HG03025 (cell line): Measurements from ENCODE around the gene PM20D1.

Experiments
- ATAC-seq: cut with Tn5 transposase; IDR thresholded peaks from one replicate; pipeline ENCODE4 v1.9.1; 2021; ENCODE audit warnings: mild to moderate bottlenecking, moderate library complexity; ENCODE audit not compliant: unreplicated experiment, low FRiP score

Gene PM20D1

GRCh38 chr1:205809942-205810345 is 40.0 kb downstream of the PM20D1 start:
- no peak for ATAC-seq

DNA sequence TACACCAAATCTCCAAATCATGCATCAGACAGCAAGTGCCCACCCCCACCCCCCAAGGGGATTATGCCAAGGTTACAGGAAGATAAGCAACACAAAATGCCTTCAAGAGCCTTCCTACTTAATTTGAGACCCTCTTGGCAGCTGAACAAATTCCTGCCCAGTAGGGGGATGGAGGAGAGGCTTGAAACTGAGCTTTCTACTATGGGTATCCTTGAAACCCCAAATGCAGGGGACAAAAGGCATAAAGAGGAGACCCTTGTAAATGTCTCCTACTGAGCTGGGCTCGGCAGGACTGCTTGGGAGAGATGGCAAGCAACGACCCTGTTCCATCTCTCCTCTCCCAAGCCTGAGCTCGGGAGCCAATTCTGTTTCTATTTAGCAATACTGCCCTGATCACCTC is 40.5 kb downstream of the PM20D1 start:
- ATAC-seq, result no peak

GRCh38 chr1:205805082-205805711 is 44.7 kb downstream of the PM20D1 start:
- ATAC-seq, result no peak

GRCh38 chr1:205804605-205805004 is 45.3 kb downstream of the PM20D1 start:
- no peak for ATAC-seq

DNA sequence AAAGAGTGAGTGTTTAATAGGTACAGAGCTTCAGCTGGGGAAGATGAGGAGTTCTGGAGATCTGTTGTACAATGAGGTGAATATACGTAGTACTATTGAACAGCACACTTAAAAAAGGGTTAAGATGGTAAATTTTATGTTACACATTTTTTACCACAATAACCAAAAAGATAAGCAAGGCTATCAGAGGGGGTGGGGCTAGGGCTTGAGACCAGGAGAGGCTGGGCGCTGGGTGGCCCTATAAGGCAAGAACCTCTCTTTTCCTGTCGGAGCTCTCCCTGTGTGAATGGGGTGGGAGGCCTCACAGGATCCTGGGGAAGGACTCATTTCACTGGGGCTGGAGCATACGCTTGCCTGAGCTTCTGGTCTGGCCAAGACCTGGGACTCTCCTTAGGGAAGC is 45.9 kb downstream of the PM20D1 start:
- no peak for ATAC-seq

DNA sequence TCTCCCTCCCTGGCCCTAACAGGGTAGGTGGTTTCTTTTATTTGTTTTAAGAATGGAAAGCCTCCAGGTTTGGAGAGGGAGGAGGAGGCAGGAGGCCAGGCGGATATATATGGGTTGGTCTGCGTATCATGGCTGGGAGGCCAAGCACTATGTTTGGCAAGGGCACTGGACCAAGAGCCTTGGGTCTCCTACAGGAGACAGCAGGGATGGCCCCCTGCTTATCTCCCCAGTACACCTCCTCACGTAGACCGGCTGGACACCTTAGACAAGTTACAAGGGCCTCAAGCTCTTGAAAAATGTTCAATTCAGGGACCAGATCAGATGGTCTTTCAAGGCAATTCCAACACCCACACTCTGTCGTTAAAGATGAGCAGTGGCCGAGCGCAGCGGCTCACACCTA is 47.9 kb downstream of the PM20D1 start:
- ATAC-seq, result no peak

- ATAC-seq, result no peak
Measured at GRCh38 chr1:205800981-205801703, 48.8 kb downstream of the PM20D1 start.

DNA sequence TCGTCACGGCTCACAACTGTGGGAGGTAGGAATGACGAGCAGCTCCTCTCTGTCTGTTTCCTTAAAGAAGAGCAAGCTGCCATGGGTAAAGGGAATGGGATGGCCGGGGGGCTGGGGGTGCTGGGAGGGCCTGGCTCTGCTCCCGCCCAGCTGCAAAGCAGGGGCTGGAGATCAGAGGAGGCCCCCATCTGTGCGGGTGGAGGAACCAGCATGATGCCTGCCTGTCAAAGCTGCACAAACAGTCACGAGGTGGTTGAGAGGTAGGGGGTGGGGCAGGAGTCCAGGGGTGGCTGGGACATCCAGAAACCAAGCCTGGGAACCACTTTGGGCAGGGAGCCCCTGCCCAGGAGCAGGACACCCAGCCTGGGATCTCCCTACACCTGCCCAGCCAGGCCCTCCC is 49.5 kb downstream of the PM20D1 start:
- ATAC-seq, result no peak

- no peak for ATAC-seq
Measured at GRCh38 chr1:205798577-205798976, 51.4 kb downstream of the PM20D1 start.

DNA sequence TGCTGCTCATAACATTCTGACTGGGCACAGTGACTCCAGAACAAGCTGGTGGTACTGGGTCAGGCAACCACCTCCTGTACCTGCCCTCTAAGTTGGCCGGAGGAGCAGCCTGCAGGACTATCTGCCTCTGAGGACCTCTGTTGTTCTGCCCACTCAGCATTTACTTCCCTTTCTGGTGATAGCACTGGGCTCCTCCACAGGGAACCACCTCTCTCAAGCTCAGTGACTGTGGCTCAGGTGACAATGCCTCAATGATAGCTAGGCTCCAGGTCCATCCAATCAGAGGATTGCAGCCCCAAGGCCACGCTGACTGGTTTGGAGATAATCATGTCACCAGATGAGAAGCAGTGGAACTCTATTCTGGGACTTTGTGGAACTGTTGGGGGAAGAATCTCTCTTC is 52.8 kb downstream of the PM20D1 start:
- no peak for ATAC-seq

GRCh38 chr1:205794011-205794730 is 55.8 kb downstream of the PM20D1 start:
- no peak for ATAC-seq

DNA sequence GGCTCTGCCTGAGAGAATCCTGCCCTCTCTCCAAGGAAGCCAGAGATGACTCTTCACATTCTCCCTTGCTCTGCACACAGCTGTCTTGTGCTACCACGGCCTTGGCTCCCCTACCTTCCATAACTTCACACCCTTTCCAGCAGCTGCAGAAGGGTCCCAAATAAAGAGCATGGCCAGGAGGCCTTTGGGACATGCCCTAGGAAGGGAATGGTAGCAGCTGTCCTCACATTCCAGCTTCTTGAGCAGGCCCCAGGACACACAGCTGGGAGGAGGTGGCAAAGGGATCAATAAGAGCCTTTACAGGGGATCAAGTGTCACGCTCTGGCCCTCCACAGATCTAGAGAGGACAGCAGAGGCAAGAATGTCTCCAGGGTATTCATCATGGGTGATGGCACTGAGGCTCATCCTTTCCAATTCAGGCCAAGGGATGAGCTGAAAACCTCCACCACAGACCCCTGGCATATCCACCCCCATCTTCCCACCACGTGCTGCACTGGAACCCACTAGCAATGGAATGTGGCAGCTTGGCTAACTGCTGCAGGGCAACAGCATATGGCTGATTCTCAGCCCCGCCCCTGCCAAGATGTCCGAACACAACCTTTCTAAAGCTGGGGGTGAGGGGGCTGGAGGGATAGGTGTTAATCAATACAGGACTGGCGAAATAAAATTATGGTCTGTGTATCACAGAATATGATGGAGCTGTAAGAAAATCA is 56.8 kb downstream of the PM20D1 start:
- no peak for ATAC-seq

DNA sequence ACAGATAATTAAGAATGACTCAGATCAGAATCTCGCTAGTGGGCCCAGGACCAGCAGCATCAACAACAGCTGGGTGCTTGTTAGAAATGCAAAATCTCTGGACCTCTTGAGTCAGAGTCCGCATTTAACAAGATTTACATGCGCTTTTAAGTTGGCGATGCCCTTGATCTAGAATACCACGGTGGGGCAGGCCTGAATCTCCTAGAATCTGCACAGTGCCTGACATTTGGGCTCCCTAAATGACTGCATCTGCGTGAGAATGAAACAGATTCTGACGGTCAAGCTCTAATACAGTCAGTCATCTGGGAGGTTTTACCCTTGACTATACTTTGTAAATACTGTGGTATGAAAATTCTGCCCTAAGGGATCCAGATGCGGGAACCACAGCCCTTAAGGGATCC is 57.5 kb downstream of the PM20D1 start:
- no peak for ATAC-seq

DNA sequence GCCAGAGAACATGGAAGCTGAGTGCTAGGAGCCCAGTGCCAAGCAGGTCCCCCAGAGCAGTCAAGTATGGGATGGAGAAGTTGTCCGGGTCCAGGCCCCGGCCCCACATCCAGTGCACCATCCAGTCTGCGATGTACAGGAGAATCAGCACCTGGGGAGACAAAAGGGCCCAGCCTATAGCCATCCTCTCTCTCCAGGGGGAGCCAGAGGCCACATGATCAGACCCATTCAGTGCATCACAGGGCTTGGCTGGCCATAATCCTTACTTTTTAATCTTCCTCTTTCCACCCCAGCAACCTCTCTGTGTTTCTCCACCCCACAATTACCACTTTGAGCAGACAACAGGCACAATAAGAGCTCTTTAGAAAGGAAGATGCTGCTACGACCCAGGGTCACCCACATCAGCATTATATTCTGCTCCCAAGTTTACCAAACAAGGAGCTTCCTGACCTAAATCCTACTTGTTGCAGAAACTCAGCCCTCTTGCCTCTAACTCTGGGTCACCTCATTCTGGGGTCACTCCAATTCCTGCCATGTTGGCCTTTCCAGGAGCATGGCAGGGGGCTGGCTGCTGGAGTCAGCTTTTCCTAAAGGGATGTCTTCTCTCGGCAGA is 58.3 kb downstream of the PM20D1 start:
- ATAC-seq, result no peak

DNA sequence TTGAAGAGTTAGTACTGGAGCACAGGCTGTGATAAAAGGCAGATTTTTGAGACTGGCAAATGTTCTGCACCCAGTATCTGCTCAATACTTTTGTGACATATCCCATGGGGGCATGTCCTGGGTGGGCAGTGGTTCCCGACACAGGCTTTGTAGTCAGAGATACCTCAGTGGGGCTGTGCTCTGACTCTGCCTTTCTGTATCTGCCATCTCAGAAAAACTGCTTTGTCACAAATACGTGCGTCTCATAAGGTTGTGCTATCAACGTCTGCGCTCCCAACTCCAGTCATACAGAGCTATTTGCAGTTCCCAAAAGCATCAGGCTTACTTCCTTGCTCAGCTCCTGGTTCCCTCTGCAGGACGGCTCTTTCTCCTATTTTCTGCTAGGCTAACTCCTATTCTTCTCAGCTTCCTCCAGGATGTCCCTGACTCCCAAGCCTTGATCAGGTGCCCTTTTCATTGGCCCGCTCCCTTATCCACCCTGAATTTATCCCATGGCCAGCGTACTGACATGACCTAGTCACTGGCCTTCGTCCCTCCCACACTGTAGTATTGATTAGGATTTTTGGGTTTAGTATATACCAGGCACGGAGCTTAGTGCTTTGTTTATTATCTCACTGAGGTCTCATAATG is 62.5 kb downstream of the PM20D1 start:
- ATAC-seq, result no peak

- ATAC-seq, result no peak
Measured at GRCh38 chr1:205786601-205787000, 63.3 kb downstream of the PM20D1 start.

DNA sequence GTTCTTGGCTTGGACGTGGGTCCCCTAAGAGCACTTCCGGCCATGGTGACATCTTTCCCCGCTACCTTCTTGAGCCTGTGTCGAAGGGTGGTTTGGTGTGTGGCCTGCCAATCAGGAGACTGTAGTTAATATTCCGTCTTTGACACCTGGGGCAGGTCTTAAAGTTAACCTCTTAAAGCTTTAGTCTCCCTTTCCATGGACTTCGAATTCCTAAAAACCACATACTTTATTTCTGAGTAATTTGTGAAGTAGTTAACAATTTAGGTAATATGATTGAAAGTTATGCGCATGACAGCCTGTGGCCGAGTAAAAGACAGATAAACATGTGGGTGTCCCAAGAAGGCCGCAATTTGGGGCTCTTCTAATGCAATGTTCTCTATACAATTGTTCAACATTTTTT is 64.5 kb downstream of the PM20D1 start:
- ATAC-seq, result no peak

- no peak for ATAC-seq
Measured at GRCh38 chr1:205783904-205784303, 66.0 kb downstream of the PM20D1 start.

- no peak for ATAC-seq
Measured at GRCh38 chr1:205783433-205783795, 66.5 kb downstream of the PM20D1 start.
